GM18858 (cell line): ENCODE measurements around the gene EFL1.
"Not testable (repeated sequence)": the region's sequence is repeated elsewhere in the genome, so short reads cannot be mapped to it uniquely, and the experiment has no call there.

Experiments used
- ATAC-seq: cut with Tn5 transposase; IDR thresholded peaks from one replicate; pipeline ENCODE4 v1.9.1; 2021; ENCODE audit not compliant: unreplicated experiment

Gene EFL1

GRCh38 chr15:82262422-82263026 is at the start of gene EFL1, which contains the start of gene SAXO2:
Gene EFL1 (minus strand): TSS chr15:82262734. CDS start chr15:82261778, 956 bp downstream.
Gene SAXO2 (plus strand): TSS chr15:82262818. CDS start chr15:82262880, 62 bp downstream.
- ATAC-seq = peak; percentile 84

GRCh38 chr15:82311321-82311720 is 48.8 kb upstream of the EFL1 start:
- not testable (repeated sequence) for ATAC-seq

GRCh38 chr15:82309802-82310201 is 47.3 kb upstream of the EFL1 start:
- no peak for ATAC-seq

- ATAC-seq = no peak
Observed at GRCh38 chr15:82307714-82308081, 45.2 kb upstream of the EFL1 start.

- no peak for ATAC-seq
Observed at GRCh38 chr15:82306791-82307713, 44.5 kb upstream of the EFL1 start.

- no peak for ATAC-seq
Observed at GRCh38 chr15:82305621-82306048, 43.1 kb upstream of the EFL1 start.

- no peak for ATAC-seq
Observed at GRCh38 chr15:82304778-82305090, 42.2 kb upstream of the EFL1 start.

GRCh38 chr15:82303956-82304777 is 41.6 kb upstream of the EFL1 start:
- no peak for ATAC-seq

- no peak for ATAC-seq
Observed at GRCh38 chr15:82301296-82302016, 38.9 kb upstream of the EFL1 start.

- ATAC-seq = no peak
Observed at GRCh38 chr15:82300883-82301282, 38.3 kb upstream of the EFL1 start.

- not testable (repeated sequence) for ATAC-seq
Observed at GRCh38 chr15:82300326-82300725, 37.8 kb upstream of the EFL1 start.

GRCh38 chr15:82299511-82299914 is 37.0 kb upstream of the EFL1 start:
- not testable (repeated sequence) for ATAC-seq

GRCh38 chr15:82298520-82298919 is 36.0 kb upstream of the EFL1 start:
- no peak for ATAC-seq

GRCh38 chr15:82298032-82298431 is 35.5 kb upstream of the EFL1 start:
- no peak for ATAC-seq

GRCh38 chr15:82297546-82297945 is 35.0 kb upstream of the EFL1 start:
- ATAC-seq = no peak

- ATAC-seq = no peak
Observed at GRCh38 chr15:82294061-82294690, 31.6 kb upstream of the EFL1 start.

GRCh38 chr15:82292271-82292670 is 29.7 kb upstream of the EFL1 start:
- ATAC-seq = no peak

- not testable (repeated sequence) for ATAC-seq
Observed at GRCh38 chr15:82288202-82288601, 25.7 kb upstream of the EFL1 start.

GRCh38 chr15:82286475-82286874 is 23.9 kb upstream of the EFL1 start:
- peak; percentile 84 for ATAC-seq

GRCh38 chr15:82284381-82284780 is 21.8 kb upstream of the EFL1 start:
- not testable (repeated sequence) for ATAC-seq
